ENCODE measurements around the gene METTL26.
A peak's percentile ranks its signal among the peaks of the same experiment; 100 is the strongest.

Gene METTL26

DNA sequence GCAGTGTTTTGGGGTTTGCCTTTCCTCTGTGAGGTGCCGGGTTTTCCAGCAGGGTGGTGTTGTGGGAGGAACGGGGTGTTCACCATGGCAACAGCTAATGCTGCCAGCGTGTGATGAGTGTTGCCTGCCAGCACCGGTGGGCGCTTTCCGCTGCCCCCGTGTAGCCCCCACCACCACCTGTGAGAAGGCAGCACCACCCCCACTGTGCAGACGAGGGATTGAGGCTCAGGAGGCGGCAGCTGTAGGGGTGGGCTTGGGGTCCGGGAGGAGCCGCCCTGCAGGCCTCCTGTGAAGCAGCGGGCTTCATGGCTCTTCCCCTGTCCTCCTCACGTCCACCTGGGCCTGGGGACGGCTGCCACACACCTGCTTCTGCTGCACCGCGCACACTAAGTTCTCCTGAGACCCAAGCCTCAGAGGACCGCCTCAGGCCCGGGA lies 41.0 kb downstream of the METTL26 start:
- DNase-seq = no peak

DNA sequence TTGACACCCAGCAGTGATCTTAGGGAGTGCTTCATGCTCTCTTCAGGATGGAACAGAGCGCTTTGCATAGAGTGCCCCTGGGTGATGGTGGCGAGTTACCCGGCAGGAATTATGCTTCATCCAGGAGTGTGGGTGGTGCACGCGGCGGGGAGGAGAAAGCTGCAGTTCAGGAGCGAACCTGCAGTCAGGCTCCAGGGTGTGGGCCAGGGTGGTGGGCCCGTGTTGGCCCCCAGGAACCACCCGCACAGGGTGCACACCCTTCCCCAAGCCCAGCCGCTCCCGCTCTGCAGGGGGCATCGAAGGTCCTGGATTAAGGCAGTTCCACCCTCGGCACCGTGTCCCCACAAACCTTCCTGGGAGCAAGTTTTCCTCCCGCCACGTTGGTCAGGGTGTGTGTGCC lies 42.3 kb downstream of the METTL26 start:
- DNase-seq = no peak

DNA sequence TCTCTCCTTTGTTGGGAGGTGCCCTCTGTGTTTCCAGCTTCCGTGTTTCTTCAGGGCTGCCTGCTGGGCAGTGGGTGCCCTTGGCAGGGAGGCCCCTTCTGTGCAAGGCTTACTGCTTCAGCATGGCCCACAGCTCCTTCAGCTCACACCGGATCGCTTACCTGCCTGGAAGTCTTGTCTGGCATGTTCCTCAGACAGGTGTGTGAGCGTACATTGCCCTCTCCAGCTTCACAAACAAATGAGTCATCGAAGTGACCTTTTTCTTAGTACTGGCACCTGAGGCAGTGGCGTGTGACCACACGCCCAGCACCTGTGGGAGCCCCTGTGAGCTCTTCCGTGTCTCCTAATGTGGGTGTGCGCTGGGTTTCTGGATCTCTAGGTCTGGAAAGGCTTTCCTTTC lies 42.7 kb downstream of the METTL26 start:
- peak; percentile 61 for DNase-seq

GRCh38 chr16:592518-593306 lies 43.4 kb downstream of the METTL26 start:
- peak; percentile 81 for DNase-seq

DNA sequence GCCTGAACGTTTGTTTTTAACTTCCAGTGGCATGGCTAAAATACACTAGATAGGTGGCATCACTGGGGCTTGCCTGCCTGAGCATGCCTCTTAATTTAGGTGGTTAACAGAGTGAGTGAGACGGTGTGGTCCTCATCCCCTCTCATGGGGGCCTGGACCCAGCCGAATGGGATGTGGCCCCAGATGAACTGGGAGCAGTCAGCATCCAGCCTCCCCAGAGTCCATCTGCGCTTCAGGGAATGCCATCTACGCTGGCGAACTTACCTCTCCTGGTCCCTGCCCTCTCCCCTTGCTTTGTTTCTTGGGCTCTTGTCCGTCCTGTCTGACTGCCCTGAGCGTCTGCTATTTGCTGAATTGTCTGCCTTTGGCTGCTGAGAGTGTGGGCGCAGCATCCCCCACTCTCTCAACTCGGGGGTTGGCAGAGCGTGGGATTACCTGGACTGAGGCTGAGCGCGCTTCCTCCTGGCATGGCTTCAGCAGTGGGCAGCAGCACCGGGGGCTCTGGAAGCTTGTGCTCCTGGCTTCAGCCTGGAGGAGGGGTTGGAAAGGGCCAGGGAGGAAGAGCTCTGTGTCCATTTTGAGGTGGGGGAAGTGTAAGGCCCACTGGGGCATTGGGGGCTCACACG lies 44.1 kb downstream of the METTL26 start:
- no peak for DNase-seq

GRCh38 chr16:591231-591630 lies 44.9 kb downstream of the METTL26 start:
- no peak for DNase-seq

DNA sequence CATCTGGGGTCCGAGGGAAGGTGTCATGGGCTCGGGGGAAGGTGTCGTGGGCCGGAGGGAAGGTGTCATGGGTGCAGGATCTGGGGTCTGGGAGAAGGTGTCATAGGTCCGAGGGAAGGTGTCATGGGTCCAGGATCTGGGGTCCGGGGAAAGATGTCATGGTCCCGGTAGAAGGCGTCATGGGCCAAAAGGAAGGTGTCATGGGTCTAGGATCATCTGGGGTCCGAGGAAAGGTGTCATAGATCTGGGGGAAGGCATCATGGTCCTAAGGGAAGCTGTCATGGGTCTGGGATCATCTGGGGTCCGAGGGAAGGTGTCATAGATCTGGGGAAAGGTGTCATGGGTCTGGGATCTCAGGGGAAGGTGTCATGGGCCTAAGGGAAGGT lies 45.3 kb downstream of the METTL26 start:
- DNase-seq = no peak

- no peak for DNase-seq
Measured at GRCh38 chr16:590188-590814, 45.8 kb downstream of the METTL26 start.

DNA sequence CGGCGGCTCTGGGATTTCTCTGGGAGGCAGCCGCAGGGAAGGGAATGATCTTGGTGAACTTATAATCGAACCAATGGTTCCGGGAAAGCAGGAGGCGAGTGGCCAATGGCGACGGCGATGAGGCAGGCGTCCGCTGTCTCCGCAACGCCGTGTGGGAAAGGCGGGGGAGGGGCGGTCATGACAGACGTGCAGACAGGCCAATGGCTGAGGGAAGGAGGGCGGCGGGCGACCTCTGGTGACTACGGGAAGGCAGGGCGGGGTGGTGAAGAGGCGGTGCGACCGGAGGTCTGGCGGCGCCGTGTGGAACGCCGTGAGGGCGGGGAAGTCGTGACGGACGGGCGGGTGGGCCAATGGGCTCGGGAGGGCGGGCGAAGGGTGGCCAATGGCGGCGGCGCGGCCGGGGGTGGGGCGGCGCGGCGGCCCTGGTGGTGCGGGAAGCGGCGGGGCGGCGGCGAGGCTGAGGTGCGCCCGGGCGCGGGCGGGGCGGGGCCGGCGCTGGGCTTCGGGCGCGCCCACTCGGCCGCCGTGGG lies 46.4 kb downstream of the METTL26 start, which contains the start of gene RAB40C:
Gene RAB40C, plus strand, starts transcription at position 409 of the 530 bp plus-strand sequence. CDS start 226 bp downstream, outside the sequence.
- DNase-seq = peak; percentile 98

DNA sequence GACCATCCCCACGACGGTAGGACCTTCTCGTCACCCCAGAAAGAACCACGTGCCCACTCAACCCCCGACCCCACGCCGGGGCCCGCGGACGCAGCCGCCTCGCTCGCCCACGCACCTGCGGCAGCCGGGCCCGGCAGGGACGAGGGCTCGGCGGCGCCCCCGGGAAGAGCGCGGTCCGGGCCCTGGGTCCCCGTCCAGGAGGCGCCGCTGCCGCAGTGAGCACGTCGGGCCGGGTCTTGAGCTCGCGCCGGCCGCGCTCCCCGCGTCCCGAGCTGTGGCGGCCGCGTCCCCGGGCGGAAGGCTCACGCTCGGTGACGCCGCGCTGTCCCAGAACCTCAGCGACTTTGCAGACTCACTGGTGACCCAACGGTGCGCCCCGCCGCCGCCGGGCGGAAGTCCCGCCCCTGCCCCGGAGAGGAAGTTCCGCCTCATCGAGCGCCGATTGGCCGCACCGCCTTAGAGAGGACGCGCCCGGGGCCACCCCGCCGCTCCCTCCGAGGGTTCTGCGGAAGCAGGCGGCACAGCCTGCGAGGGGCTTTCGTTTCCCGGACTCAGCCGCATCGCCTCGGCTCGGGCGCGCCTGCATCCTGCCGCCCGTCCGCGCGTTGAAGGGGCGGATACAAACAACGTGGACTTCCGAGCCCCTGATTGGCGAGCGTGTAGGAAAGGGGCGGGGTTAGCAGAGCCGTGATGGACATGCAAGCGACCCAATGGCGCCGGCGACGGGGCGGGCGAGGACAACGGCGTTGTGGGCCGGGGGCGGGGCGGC lies 47.0 kb downstream of the METTL26 start:
- DNase-seq = peak; percentile 95

GRCh38 chr16:588639-588888 lies 47.5 kb downstream of the METTL26 start:
- DNase-seq = peak; percentile 31

- no peak for DNase-seq
Measured at GRCh38 chr16:586645-587590, 49.2 kb downstream of the METTL26 start.

- no peak for DNase-seq
Measured at GRCh38 chr16:586047-586644, 50.0 kb downstream of the METTL26 start.

DNA sequence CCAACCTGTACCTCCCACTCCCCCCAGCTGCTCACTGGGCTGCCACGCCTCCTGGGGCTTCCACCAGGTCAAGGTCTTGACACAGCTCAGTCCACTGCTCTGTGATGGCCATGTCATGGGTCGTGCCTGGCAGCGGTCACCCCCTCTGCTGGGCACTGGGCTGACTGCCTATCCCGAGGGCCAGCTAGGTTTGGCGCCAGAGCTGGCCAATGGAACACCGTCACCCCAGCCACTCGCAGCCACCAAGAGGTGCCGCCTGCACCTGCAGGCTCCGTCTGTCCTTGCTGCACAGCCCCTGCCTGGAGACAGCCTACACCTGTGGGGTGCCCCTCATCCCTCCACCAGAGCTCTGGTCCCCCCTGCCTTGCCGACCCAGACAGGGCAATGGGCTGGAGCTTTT lies 50.8 kb downstream of the METTL26 start:
- DNase-seq = peak; percentile 32
